NCI-H1436 (cell line): ENCODE results near the gene MAP4K2.

Source experiments
- DNase-seq: peaks from one replicate; lab custom pipeline; 2025; lab: John Stamatoyannopoulos, UW

The MAP4K2 gene

DNA sequence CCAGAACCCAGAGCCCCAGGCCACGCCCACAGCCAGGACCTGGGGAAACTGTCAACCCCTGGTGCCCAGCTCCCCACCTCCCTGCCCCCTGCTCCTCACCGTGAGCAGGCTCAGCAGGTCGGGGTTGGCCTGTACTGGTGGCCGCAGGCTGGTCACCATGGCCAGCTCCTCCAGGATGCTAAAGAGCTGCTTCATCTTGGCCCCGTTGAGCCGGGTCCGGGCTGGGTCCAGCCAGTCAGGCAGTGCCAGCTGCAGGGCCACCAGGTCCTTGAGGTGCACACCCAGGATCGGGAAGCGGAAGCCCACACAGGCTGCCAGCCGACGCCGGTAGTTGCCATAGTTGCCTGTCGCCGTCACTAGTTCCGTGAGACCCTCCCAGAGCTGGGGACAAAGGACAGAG, 66.4 kb downstream of the MAP4K2 start:
- no peak for DNase-seq

DNA sequence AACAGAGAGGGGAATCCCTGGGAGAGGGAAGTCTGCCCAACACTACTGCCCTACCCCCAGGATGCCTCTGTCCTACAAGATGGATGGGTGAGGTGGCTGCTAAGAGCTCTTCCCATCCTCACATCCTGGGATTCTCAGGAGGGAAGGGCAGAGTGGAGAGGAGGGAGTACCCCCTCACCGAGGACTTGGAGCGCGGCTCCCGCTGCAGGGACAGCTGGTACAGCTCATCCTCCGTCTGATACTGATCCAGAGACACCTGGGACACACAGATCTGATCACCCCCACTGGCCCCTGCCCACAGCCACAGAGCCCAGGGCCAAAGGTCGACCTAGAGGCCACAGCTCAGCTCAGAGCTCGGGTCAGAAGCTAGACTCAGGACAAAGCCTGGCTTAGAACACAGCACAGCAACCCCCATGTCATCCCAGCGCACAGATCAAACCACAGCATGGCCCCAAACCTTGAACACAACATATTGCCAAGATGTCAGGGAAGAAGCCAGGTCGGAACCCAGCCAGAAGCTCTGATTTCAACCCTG, 67.2 kb downstream of the MAP4K2 start:
- DNase-seq: no peak
